ENCODE measurements around the gene LSM14B.
"Not testable (repeated sequence)": the region's sequence is repeated elsewhere in the genome, so short reads cannot be mapped to it uniquely, and the experiment has no call there.

The LSM14B gene

GRCh38 chr20:62147528-62147927 is 25.3 kb downstream of the LSM14B start:
- DNase-seq: no peak

DNA sequence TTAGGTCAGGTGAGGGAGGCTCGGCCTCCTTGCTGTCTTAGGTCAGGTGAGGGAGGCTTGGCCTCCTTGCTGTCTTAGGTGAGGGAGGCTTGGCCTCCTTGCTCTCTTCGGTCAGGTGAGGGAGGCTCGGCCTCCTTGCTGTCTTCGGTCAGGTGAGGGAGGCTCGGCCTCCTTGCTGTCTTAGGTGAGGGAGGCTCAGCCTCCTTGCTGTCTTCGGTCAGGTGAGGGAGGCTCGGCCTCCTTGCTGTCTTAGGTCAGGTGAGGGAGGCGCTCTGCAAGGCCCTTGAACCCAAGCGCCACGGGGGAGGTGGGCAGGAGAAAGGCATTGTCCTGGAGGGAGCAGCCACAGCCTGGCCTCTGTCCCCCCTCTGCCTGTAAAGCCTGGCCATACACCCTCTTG is 26.1 kb downstream of the LSM14B start:
- not testable (repeated sequence) for DNase-seq

- DNase-seq: no peak
Observed at GRCh38 chr20:62148908-62149314, 26.6 kb downstream of the LSM14B start.

DNA sequence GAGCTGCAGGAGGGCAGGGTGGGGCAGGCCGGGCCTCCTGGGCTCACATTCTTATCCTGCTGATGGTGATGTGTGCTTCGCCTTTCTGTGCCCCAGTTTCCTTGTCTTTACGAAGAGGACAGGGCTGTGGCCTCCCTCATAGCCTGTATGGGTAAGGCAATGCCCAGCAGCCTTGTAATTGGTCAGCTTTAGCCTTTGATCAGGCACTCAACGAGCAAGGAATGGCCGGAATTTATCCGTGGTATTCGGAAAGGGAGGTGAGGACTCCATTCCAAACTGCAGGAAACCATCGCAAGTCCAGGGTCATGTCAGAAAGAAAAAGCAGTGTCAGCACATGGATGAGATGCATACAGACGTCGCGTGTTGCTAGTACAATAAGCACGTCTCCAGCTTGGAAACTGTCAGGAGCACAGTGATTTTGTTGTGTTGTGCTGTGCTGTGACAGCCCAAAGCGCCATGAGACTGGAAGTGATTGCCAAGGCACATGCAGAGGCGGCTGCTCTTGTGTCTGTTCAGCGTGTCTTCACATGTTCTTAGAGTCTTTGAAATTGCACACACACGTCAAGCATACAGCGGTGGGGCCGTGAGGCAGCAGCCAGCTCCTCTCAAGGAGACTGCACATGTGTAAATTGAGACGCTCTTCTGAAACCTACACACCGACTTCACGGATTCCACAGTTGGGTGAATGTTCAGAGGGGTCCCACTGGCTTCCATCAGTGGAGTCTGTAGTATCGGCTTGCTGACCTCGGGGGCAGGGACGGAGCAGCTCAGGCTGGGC is 27.4 kb downstream of the LSM14B start:
- DNase-seq: no peak

DNA sequence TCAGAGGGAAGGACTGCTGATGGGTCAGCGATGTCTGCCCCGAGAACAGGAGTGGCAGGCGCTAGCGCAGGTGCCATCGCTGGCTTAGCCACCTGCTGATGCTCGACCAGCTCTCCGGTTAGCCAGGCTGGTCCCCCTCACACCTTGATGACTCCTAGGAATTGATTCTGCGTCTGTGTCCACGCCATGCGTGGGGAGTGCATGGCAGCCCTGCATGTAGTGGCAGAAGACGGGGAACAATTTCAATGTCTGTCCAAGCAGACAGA is 28.0 kb downstream of the LSM14B start:
- DNase-seq: no peak

DNA sequence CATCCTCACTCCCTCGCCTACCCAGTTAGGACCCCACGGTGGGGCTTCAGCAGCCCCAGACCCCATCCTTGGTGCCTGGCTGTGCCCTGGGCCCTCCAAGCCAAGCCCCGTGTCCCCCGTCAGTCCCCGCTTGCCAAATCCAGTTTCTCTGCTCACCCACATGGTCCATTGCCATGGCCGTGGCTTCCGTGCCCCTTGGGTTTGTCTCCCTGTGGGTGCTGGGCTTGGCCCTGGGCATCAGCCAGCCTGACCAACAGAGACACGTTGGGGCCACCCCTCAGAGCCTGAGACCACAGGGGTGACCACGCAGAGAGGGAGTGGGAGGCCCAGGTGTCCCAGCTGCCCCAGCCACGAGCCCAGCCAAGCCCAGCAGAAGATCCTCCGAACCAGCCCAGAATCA is 28.9 kb downstream of the LSM14B start:
- DNase-seq: no peak

- no peak for DNase-seq
Observed at GRCh38 chr20:62151835-62152364, 29.6 kb downstream of the LSM14B start.

GRCh38 chr20:62155428-62156253 is 33.4 kb downstream of the LSM14B start:
- no peak for DNase-seq

DNA sequence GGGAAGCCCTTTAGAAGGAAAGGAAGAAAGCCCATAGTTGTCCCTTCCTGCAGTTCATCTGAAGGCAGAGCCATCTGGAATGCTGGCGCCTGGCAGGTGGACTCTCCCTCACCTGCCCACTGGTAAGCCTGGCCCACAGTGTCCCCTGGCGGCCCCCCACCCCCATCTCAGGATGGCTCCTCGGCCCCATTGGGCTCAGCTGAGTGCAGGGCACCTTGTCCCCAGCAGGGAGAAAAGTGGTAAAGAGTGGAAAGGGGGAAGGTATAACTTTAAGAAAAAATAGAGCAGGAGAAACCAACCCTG is 33.9 kb downstream of the LSM14B start:
- no peak for DNase-seq

- DNase-seq: peak; percentile 44
Observed at GRCh38 chr20:62156592-62157386, 34.5 kb downstream of the LSM14B start.

DNA sequence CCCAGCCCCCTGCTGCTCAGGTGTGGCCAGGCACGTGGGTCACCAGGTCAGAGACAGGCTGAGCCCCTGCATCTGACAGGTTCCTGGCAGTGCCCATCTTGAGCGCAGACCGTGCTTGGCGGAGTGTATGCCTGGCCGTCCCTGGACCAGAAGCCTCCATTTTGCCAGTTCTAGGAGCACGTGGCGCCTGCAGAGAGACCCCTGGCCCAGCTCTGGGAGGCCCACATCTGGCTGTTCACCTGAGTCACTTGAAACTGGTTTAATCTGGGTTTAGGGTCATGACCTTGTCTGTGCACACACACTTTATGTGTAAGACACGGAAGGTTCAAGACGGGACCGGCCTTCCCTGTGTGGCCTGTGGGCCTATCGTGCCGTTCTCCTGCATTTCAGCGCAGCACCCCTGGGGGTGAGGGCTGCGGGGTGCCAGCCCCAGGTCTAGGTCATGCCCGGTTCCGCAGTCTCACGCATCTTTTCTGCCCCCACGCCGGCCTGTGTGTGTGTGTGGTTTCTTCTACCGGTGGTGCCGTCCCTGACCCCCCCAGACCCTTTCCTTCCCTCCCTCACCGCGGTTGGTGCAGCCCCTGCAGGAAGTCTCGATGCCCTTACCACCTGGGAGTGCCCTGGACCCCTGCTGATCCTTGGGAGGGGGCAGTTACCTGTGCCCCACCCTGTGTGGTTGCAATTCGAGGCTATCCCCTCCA is 35.3 kb downstream of the LSM14B start:
- no peak for DNase-seq

GRCh38 chr20:62158088-62158400 is 35.8 kb downstream of the LSM14B start:
- no peak for DNase-seq

DNA sequence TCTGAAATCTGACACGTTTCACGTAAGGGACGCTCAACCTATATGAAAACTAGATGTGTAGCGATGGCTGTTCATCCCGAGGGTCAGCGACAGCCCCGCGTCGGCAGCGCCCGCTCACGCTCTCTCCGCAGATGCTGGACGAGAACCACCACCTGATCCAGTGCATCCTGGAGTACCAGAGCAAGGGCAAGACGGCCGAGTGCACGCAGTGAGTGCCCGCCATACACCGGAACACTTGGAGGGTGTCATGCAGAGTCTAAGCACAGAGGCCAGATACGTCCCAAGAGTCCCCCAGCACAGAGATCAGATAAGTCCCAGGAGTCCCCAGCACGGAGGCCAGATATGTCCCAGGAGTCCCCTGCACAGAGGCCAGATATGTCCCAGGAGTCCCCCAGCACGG is 36.3 kb downstream of the LSM14B start:
- DNase-seq: no peak

- no peak for DNase-seq
Observed at GRCh38 chr20:62159052-62159451, 36.8 kb downstream of the LSM14B start.

GRCh38 chr20:62159839-62160238 is 37.6 kb downstream of the LSM14B start:
- no peak for DNase-seq

DNA sequence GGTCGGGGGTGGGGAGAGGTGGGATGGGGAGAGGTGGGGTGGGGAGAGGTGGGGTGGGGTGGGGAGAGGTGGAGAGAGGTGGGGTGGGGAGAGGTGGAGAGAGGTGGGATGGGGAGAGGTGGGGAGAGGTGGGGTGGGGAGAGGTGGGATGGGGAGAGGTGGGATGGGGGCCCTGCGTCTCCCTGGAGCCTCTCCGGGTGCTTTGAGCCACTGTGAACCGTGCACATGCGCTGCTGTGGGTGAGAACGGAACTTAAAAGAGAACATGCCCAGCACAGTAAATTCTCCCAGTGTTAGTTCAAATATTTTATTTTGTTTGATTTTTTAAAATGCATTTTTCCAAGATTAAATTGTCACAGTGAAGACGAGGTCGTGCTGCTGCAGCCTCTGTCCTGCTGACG is 38.0 kb downstream of the LSM14B start:
- no peak for DNase-seq

DNA sequence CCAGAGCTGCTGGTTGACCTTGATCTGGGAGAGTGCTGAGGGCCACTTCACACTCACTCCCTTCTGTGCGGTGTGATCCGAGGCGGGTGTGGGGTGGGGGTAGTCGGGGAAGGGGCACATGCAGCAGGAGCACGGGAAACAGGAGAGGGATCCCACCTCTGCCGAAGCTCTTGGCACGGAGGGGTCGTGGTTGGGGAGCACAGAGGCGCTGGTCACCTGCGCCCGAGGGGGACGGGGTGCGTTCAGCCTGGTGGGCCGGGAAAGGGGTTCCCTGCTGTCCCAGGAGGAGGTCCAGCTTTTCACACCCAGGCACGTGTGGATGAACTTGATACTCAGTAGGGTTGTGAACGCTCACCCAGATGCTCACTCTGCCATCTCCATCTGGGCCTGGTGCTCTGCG is 38.6 kb downstream of the LSM14B start:
- no peak for DNase-seq

- DNase-seq: no peak
Observed at GRCh38 chr20:62161347-62161746, 39.1 kb downstream of the LSM14B start.

DNA sequence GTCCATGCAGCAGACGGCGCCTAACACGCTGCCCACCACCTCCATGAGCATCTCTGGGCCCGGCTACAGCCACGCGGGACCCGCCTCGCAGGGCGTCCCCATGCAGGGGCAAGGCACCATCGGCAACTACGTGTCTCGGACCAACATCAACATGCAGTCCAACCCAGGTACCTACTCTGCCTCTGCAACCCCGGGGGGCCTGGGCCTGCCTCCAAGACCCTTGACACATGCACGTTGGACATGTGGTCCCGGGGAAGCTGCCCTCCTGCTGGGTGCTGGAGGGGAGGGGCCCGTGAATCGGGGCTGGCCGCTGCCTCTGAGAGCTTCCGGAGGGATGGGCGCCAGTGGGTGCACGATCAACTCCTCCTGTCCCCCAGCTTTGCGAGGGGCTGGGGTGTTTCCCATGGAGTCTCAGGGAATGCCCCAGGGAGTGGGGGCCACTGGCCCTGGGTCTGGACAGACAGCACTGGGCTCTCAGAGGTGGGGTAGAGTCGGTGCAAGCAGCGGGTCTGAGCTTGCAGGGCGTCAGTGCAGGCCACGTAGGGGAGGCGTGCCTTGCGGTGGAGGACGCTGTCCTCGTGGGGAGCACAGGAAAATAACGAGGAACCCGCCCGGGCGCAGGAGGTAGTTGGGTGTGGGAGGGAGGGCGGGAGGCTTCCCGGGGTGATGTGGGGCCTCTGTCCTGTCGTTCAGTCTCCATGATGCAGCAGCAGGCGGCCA is 40.6 kb downstream of the LSM14B start:
- DNase-seq: no peak

- no peak for DNase-seq
Observed at GRCh38 chr20:62163485-62163865, 41.2 kb downstream of the LSM14B start.

DNA sequence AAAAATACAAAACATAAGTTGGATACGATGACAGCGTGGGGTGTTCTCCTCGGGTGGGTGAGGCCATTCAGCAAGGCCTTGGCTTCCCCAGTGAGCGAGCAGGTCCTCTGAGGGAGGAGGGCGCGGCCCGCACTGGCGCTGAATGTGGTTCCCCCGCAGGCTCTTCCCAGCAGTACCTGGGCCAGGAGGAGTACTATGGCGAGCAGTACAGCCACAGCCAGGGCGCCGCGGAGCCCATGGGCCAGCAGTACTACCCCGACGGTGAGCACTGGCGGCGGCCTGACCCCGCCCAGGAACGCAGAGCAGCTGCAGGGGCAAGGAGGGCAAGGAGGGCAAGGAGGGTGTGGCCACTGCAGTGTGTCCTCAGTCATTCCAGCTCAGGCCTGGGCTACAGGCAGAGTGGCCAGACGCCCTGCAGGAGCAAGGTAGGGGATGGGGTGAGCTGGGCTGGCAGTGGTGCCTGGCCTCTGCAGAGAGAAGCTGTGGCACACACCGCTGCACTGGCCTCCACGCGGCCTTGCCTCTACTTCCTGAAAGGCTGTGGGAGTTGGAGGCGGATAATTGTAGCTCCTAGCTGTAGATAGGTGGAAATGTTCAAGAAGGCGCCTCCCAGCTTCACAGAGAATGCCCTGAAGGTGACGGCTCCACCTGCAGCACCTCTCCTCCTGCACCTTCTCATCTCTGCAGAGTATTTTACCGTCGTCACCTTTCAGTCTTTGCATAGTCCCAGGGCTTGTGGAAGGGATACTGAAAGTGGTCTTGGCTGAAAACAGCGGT is 41.9 kb downstream of the LSM14B start:
- DNase-seq: no peak
